ENCODE measurements around the gene EYS.

Gene EYS

GRCh38 chr6:64988148-64988547, 718.9 kb downstream of the EYS start:
- no peak overlapping the region for H3K4me3 ChIP-seq (ENCODE audit: low read length)
- TF ChIP-seq, protein P1, sequence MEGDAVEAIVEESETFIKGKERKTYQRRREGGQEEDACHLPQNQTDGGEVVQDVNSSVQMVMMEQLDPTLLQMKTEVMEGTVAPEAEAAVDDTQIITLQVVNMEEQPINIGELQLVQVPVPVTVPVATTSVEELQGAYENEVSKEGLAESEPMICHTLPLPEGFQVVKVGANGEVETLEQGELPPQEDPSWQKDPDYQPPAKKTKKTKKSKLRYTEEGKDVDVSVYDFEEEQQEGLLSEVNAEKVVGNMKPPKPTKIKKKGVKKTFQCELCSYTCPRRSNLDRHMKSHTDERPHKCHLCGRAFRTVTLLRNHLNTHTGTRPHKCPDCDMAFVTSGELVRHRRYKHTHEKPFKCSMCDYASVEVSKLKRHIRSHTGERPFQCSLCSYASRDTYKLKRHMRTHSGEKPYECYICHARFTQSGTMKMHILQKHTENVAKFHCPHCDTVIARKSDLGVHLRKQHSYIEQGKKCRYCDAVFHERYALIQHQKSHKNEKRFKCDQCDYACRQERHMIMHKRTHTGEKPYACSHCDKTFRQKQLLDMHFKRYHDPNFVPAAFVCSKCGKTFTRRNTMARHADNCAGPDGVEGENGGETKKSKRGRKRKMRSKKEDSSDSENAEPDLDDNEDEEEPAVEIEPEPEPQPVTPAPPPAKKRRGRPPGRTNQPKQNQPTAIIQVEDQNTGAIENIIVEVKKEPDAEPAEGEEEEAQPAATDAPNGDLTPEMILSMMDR (IDR thresholded peaks at IDR 0.05; ENCODE audit: insufficient read depth, low read depth, low read length, missing control alignments): no peak
- no peak for DNase-seq (ENCODE audit: low read depth)

- DNase-seq (ENCODE audit: low read depth): no peak
- H3K4me3 ChIP-seq (ENCODE audit: low read length): no peak overlapping the region
- TF ChIP-seq, protein P1 (IDR thresholded peaks at IDR 0.05; ENCODE audit: insufficient read depth, low read depth, low read length, missing control alignments): no peak
Measured at GRCh38 chr6:64987066-64987465, 720.0 kb downstream of the EYS start.

DNA sequence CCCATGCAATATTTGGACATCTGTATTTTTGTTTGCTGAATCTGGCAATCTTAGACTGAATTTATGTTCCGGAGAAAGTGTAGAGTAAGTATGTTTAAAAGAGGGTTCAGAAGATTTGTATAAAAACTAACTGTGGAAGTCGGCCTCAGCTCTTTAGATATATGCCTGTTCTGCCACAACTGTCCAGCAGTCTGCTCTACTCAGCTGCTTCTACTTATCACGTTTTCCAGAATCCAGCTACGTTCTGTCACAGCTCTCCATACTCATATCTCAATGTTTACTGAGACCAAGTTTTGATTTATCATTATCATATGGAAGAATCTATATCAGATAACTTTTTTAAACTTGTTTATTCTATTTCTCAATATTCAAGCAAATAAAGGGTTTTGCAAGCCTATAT, 721.3 kb downstream of the EYS start:
- no peak for DNase-seq (ENCODE audit: low read depth)
- no peak overlapping the region for H3K4me3 ChIP-seq (ENCODE audit: low read length)
- TF ChIP-seq, protein P1 (IDR thresholded peaks at IDR 0.05; ENCODE audit: insufficient read depth, low read depth, low read length, missing control alignments): no peak

GRCh38 chr6:64984948-64985347, 722.1 kb downstream of the EYS start:
- no peak overlapping the region for H3K4me3 ChIP-seq (ENCODE audit: low read length)
- TF ChIP-seq, protein P1 (IDR thresholded peaks at IDR 0.05; ENCODE audit: insufficient read depth, low read depth, low read length, missing control alignments): no peak
- DNase-seq (ENCODE audit: low read depth): no peak

DNA sequence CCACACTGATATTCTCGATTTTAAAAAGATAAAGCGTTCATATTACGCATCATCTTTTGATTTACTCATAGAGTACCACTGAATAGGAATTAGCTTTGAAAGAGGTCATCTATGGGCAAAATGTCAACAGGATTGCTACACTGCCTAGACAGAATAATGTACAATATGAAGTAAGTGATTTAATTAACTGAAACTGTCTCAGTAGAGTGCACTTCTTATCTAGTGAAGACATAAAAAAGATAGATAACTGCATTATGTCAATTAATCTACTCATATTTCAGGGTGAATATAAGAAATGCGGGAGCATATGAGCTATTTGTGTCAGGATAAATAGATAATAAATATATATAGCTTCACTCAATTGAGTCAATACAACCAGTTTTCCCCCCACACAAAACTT, 723.9 kb downstream of the EYS start:
- no peak for DNase-seq (ENCODE audit: low read depth)
- TF ChIP-seq, protein P1 (IDR thresholded peaks at IDR 0.05; ENCODE audit: insufficient read depth, low read depth, low read length, missing control alignments): no peak
- no peak overlapping the region for H3K4me3 ChIP-seq (ENCODE audit: low read length)

GRCh38 chr6:64973142-64973541, 733.9 kb downstream of the EYS start:
- DNase-seq (ENCODE audit: low read depth): no peak
- no peak overlapping the region for H3K4me3 ChIP-seq (ENCODE audit: low read length)
- TF ChIP-seq, protein P1 (IDR thresholded peaks at IDR 0.05; ENCODE audit: insufficient read depth, low read depth, low read length, missing control alignments): no peak

- DNase-seq (ENCODE audit: low read depth): no peak
- no peak overlapping the region for H3K4me3 ChIP-seq (ENCODE audit: low read length)
- TF ChIP-seq, protein P1 (IDR thresholded peaks at IDR 0.05; ENCODE audit: insufficient read depth, low read depth, low read length, missing control alignments): no peak
Measured at GRCh38 chr6:64969139-64969538, 737.9 kb downstream of the EYS start.
